NCI-H146 treated with DMSO at 0.1 percent for 48 hours (cell line): ENCODE results near the gene TMEM151B.
"Not testable (repeated sequence)": the region's sequence is repeated elsewhere in the genome, so short reads cannot be mapped to it uniquely, and the experiment has no call there.

Source experiments
- DNase-seq: peaks from one replicate; lab custom pipeline; 2025; ENCODE audit not compliant: unreplicated experiment; lab: John Stamatoyannopoulos, UW

Gene TMEM151B

DNA sequence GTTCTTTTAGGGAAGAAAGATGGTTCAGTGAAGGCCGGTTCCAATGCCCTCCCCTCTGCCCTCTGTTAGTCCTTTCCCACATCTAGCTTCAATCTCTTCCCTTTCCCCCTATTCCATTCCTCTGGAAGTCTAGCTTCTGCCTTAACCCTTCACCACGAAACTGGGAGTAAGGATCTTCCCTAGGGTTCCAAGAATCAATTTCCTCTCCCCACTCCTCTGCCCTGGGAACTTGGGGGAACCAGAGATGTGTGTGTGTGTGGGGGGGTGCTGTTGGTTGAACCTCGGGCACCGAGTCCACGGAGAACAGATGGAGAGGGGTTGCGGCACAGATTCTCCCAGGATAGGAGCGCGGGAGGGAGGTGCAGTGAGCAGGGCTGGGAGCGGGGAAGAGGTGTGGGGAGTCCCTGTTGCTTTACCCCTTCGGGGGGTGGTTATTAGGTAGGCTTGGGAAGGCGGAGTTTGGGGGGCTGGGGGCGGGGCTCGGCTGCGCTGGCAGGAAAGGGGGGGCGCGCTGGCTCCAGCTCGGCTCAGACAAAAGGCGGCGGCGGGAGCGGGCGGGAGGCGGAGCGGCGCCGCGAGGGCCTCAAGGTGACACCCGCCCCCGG is at the start of gene TMEM151B:
TMEM151B (plus strand) TSS at position 530 of the 605 bp plus-strand sequence. CDS start 293 bp downstream, outside the sequence.
- no peak for DNase-seq

DNA sequence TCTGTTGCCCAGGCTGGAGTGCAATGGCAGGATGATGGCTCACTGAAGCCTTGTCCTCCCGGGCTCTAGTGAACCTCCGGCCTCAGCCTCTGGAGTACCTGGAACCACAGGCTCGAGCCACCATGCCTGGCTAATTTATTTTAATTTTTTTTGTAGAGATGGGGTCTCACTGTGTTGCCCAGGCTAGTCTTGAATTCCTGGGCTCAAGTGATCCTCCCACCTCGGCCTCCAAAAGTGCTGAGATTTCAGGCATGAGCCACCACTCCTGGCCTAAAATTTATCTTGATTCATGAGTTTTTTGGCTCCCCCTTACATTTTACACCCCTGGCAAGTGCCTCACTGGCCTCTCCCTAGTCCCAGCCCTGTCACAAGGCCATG is 49.3 kb upstream of the TMEM151B start:
- DNase-seq: no peak

DNA sequence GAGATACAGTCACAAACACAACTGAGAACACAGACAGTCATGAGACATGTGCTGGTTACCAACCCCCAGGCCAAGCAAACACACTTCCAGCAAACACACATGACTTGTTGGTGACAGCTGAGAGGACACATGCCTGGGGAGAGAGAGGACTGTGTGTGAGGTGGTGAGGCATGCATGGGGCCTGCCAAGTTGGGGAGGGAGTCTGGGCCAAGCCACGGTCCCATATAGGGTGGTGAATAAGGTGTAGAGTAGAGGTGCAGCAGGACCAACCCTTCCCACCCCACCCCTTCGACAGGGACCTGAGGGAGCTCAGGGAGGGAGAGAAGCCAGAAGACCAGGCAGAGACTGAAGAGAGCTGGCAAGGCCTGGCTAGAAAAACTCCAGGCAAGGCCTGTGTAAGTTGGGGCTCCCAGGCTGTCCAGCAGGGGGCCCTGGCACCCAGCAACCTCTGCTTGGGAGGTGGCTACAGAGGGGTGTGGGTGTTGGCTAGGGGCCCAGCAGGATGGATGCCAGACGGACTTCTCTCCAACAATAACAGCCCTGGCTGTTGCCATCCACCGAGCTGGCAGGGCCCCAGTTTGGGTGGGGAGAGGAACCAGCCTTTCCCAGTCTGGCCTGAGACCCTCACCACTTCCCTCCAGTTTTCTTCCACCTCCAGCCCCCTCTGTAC is 48.8 kb upstream of the TMEM151B start:
- DNase-seq: peak; percentile 21

DNA sequence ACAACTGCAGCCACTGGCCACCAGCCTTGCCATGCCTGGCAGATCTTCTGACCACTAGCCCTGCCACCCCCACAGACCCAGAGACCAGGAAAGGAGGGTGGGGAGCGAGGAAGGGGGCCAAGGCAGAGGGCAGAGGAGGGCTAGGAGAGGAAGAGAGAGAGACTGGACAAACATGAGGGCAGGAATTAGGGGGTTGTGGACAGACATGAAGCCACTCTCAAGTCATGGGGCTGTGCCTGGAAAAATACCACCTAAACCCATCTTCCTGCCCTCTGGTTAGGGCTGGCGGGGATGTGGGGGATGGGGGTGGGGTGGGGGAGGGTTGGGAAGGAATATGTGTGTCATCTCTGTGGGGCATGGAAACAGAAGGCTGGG is 48.3 kb upstream of the TMEM151B start:
- DNase-seq: no peak

DNA sequence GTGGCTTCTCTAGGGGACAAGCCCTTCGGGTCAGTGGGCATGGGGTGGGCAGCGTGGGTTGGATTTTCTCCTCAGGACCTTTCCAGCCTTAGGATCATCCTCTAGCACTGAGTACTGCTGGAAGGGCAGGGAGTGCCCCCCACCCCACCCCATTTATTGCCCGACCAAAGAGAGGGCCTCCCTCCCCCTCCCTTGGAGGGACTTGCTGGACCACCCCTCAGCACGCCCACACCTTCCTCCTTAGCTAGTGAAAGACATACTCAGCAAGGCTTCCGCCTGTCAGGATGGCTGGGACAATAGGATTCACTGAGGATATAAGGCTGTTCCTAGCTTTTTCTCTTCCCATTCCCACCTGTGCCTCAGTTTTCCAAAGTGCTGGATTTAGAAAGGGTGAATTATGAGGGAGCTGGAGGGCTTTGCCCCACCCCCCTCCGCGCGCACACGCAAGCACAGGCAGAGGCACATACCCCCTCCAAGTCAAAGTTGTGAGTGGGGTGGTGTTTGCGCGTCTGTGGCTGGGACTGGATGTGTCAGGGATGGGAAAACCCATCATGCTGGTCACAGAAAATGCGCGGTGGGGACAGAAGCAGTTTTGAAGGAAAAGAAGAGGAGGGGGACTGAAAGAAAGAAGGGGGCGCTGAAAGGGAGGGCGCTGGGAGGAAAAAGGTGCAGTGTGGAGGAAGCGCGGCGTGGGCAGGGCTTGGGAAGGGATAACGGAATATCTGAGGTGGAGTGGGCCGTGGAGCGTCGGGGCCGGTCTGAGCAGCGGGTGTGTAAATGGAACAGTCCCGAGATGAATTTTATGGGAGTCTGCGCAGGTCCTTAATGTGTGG is 47.5 kb upstream of the TMEM151B start:
- DNase-seq: no peak

DNA sequence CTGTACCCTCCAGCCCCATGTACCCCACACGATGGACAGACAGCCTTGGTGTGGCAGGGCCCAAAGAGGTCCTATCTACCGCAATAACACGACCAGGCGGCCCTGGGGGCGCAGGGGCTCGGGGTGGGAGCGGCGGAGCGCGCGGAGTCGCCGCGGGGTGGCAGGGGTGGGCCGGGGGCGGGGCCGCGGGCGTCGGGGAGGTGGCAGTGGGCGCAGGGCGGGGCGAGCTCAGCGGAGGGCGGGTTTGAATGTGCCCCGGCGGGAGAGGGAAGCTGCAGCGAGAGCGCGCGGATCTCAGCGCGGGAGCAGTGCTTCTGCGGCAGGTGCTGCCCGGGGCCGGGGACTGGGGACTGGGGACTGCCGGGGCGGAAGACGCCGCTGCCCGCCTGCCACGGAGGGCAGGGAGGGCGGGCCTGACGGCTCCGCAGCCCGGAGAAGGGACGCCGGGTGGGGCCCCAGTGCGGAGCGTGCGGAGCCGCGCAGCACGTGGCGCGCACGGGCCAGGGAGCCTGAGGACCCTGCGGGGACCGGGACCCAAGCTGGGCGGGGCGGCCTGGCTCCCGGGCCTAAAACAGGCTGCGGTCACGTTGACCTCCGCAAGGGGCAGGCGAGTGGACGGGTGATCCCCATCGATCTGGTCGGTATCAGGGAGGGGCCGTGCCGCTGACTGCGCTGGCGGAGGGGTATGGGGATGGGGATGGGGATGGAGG is 46.8 kb upstream of the TMEM151B start, which contains the start of gene SLC29A1:
SLC29A1 (plus strand) TSS at position 277 of the 710 bp plus-strand sequence. CDS start 3,719 bp downstream, outside the sequence.
- peak; percentile 92 for DNase-seq

DNA sequence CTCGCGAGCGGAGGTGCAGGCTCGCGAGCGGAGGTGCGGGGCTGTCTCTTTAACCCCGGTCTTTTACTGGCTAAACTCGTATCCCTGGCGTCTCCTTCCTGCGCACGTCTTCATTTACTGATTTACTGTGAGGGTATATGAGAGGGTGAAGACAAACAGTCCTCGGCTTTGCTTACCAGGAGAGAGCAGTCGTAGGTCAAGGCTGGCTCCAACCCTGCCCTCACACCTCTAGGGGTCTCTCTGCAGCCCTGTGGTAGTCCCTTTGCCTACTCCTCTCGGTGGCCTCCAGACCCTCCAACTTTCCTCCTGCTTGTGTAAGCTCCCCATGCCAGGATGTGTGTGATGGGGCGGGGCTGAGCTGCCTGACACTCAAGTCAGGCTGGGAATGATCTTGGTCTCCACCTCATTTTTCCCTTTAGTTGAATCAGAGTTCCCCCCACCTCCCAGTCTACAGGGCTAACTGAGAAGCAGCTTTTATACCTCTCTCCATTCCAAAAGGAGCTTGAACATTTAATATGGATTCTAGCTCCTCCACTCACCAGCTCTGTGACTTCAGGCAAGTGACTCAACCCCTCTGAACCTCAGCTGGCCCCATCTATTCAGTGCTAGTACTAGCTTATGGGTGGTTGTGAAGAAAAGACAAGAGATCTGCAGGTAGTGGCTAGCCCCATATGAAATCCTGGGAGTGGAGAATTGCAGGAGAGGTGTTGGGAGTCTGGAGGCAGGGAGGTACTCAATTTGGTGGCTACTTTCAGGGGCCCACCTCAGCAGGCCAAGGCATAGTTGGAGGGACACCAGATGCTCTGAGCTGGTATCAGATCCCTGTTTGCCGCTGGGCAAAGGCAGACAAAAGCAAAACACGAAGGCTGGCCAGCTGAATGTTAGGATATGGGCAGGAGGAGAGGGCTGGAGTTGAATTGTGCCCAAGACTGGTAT is 46.0 kb upstream of the TMEM151B start:
- DNase-seq: no peak

DNA sequence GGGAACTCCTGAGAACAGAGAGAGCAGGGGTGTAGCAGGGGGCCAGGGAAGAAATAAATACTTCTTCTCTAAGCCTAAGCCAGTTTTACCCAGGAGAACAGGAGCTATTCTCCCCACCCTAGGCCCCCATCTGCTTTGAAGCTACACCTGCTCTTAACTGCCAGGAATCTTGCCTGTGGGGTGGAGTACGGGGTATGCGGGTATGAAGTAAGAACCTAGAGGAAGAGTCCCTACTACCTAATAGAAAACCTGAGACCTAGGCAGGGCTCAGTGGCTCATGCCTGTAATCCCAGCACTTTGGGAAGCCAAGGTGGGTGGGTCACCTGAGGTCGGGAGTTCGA is 45.3 kb upstream of the TMEM151B start:
- no peak for DNase-seq

DNA sequence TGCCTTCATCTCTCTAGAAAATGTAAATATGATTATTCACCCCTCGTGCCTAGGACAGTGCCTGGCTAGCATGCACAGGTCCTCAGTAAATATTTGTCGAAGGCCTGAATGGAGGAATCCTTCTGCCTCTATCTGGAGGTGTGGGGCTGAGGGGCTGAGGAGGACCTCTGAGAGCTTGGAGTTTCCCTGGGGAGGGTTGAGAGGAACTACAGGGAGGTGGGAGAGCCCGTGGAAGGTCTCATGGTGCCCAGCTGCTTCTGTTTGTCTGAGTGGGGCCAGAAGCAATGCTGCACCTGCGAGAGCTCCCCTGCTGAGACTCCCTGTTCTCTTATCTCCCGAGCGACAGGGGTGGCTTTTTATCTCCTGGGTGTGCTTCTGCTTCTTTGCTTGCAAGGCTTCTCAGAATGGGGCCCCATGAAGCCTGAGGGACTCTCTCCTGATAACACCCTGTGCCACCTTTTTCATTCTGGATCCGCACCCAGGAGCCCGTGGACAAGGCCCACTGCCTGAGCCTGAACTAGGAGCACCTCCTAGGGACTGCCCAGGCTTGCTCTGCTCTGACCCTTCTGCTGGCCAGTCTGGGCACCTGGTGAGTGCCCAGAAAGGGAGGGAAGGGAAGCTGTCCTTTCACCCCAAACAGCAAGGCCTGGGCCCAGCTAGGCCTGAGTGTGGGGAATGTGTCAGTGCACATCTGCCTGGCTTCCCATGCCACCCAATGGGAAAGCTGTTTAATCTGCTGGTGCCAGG is 44.5 kb upstream of the TMEM151B start:
- DNase-seq: peak; percentile 96

DNA sequence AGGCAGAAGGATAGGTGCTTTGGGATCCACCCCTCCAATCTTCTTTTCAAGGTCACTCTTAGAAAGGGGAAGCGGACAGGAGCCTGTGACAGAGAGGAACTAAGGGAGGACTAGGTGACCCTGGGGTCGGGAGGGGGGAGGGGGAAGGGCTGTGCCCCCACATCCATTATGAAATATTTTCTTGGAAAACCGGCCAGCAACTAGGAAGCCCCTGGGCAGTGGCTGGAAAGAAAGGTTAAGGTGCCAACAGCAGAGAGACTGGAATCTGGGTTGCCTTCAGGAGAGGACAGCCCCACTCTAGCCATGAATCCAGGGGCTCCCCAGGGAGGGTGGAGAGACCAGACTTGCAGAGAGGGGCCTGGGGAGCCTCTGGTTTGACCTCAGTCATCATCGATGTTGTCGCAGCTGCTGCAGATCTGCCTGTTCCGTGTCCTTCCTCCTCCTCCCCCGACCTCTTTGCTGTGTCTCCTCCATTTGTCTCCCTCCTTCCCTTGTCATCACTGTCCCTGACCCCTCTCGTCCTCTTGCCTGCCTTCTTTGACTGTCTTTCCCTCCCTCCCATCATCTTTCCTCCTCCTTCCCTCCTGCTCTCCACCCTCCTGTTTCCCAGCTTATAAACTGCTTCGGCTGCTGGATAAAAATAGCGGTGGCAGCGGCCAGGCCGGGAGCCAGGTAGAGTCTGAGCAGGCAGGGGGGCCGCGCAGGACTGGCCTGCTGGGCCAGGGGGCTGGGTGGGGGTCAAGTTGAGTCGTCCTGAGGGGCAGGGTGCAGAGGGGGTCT is 43.7 kb upstream of the TMEM151B start:
- no peak for DNase-seq

DNA sequence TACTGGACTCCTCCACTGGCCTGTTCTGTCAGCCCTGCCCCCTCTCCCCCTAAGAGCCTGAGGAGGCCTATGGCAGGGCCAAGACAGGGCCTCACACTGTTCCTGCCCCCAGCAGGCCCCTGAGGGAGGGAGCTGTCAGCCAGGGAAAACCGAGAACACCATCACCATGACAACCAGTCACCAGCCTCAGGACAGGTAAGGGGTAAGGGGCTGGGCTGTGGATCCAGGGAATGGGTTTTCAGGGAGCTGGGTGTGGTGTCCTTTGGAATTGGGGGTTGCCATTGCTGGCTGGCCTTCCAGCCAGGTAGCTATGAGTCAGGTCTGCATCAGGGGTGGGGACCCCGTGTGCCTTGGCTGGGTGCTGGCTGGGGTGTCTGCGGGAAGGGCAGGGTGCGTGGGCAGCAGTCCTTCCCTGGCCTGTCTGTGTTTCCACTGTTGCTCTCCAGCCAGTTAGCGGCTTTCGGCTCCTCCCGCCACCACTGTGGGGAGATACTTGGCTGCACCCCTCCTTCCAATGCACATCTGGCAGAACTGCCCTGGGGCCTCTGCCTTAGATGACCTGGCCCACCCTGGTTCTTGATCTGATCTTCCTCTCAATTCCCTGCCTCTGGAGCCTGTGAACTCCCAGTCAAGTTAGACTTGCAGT is 43.0 kb upstream of the TMEM151B start:
- DNase-seq: no peak

DNA sequence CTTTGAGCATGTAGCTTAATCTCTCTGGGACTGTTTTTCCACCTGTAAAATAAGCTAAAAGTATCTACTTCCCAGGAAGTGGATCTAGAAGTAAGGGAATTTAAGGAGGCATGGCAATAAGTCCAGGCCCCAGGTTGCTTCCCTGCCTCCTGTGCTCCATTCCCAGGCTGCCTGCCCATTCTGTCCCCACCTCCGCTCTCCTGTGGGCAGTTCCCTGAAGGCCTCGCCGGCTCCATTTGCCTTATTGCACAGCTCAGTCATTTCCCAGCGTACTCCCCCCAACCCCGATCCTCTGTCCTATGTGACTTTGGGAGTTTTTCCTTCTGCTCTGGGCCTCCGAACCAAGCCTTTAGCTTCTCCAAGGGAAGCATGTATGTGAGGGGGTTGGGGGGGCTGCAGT is 42.2 kb upstream of the TMEM151B start:
- no peak for DNase-seq

DNA sequence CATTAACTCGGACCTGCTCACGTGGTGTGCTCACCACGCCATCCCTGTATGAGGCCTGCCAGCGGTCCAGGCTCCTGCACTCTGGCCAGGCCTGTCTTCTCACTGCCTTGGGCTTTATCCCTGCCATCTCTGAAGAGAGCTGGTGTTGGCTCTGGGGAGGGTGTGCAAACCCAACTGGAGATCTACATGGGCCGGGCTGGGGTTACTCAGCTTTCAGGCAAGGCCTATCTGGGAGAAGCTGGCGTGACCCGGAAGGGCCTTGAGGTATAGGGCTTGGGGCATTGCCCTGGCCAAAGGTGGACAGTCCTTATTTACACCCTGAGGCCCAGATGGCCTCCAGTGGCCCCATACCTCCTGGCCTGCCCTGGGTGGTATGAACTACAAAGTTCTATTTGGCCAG is 41.8 kb upstream of the TMEM151B start:
- no peak for DNase-seq

DNA sequence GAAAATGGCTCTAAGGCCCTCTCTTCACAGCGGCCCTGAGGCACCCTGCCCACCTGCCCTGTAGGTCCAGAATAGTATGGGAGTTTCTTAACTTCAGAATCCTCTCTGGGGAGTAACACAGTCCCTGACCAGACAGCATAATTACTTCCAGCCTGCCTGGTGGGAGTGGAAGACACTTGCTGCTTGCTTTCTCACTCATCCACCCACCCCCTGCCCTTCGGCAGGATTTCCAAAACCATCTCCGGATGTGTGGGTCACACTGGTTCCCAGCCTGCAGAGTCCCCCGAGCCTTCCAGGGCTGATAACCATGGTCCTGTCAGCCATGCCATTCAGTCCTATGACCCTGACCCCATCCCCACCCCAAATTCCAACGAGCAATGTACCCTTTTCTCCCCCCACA is 41.4 kb upstream of the TMEM151B start:
- no peak for DNase-seq

DNA sequence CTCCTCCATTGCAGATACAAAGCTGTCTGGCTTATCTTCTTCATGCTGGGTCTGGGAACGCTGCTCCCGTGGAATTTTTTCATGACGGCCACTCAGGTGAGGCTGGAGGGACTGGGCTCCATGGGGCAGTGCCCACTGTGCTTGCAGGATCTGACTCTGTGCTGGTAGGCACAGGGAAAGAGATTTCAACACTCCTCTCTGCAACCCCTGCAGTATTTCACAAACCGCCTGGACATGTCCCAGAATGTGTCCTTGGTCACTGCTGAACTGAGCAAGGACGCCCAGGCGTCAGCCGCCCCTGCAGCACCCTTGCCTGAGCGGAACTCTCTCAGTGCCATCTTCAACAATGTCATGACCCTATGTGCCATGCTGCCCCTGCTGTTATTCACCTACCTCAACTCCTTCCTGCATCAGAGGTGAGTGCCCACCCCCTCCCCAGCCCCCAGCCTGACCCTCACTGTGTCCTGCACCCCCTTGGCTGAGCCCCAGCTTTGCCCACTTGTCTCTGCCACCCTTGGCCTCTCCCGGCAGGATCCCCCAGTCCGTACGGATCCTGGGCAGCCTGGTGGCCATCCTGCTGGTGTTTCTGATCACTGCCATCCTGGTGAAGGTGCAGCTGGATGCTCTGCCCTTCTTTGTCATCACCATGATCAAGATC is 40.7 kb upstream of the TMEM151B start:
- DNase-seq: no peak

DNA sequence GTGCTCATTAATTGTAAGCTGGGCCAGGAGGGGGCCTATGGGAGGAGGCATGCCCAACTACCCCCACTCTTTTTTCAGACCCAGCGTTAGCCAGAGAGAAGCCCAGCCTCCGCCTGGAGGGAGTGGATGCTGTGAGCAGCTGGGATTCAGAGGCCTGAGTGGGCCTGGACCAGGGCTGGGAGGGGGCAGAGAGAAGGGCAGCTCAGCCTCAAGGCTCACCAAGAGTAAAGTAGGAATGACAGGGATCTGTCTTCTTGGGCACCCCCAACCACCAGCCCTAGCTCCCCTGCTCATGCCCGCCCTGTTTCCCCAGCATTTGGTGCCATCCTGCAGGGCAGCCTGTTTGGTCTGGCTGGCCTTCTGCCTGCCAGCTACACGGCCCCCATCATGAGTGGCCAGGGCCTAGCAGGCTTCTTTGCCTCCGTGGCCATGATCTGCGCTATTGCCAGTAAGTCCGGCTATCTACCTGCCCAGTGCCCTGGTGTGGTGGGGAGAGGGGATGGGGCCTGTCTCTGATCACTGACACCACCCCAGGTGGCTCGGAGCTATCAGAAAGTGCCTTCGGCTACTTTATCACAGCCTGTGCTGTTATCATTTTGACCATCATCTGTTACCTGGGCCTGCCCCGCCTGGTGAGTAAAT is 40.1 kb upstream of the TMEM151B start:
- no peak for DNase-seq

DNA sequence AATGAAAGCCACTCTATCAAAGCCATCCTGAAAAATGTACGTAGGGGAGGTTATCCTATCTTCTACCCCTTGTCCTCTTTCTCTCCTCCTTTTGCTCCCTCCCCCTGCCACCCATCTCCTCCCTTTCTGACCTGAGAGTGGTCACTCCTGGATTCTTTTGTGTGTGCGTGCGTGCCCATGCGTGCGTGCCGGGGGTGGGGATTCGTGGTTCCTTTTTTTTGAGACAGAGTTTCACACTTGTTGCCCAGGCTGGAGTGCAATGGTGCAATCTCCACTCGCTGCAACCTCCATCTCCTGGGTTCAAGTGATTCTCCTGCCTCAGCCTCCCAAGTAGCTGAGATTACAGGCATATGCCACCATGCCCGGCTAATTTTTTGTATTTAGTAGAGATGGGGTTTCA is 38.8 kb upstream of the TMEM151B start:
- not testable (repeated sequence) for DNase-seq
